ENCODE data around the gene AKT3.
"Not testable (repeated sequence)": the region's sequence is repeated elsewhere in the genome, so short reads cannot be mapped to it uniquely, and the experiment has no call there.

The AKT3 gene

DNA sequence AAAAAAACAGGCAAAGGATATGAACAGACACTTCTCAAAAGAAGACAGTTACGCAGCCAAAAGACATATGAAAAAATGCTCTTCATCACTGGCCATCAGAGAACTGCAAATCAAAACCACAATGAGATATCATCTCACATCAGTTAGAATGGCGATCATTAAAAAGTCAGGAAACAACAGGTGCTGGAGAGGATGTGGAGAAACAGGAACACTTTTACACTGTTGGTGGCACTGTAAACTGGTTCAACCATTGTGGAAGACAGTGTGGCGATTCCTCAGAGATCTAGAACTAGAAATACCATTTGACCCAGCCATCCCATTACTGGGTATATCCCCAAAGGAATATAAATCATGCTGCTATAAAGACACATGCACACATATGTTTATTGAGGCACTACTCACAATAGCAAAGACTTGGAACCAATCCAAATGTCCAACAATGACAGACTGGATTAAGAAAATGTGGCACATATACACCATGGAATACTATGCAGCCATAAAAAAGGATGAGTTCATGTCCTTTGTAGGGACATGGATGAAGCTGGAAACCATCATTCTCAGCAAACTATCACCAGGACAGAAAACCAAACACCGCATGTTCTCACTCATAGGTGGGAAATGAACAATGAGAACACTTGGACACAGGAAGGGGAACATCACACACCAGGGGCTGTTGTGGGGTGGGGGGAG, 77.5 kb downstream of the AKT3 start:
- DNase-seq: not testable (repeated sequence)

DNA sequence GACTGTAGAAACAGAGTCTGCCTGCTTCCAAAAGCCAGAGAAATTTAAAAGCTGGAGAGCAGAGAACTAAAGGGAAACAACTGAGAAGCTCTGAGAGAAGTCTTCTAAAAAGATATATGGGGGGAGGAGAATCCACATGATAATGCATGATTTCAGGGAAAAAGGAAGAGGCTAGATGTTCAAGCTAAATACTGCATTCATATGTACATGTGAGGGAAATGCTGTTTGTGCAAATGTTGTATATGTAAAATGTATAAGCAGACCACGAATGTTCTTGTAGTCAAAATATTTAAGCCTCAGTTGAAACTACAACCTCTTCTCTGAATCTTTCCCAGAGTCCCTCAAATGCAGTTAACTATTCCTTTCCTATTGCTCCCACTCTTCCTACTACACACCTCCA, 79.2 kb downstream of the AKT3 start:
- DNase-seq: no peak

DNA sequence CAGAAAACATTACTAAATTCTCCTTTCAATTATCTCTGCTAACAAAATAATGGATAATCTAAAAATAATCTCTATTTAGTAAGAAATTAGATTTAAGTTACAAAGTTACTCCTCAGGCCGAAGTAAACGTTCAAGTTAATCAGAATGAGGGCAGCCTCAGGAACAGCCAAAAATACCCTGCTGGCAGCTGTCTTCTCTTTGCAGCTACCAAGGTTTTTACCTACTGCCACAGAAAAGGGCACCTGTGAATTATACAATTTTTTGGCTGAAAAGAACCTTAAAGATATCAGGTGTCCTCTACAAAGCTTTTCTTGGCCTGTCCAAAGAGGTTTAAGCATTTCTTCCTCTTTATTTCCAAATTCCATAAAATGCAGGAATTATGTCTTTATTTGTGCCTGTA, 84.4 kb downstream of the AKT3 start:
- DNase-seq: peak; percentile 20

DNA sequence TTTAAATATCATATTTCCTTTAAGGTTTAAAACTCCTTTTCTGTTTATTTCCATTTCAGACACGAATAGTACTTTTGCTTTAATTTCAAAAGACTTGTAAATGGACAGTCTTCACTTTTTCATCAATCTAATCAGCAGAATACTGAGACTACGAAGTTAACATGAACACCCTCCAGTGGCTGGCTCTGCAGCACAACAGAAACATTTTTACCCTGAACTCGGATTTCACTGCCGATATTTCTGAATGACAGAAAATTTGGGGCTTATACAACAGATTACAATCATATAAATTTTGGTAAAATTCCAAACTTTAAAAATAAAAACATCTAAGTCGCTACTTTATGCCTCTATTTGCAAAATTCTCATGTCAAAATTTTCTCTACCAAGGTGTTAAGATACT, 86.2 kb downstream of the AKT3 start:
- DNase-seq: peak; percentile 55

DNA sequence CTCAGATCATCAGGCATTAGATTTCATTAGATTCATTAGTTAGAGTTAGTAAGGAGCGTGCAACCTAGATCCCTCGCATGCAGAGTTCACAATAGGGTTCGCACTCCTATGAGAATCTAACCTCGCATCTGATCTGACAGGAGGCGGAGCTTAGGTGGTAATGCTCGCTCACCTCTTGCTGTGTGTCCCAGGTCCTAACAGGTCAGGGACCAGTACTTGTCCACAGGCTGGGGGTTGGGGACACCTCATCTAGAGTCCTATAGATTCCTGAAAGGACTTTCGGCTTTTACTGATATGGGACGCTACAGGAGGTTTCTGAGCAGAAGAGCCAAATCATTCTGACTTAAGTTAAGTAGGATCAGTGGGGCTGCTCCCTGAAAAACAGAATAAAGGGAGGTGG, 91.4 kb downstream of the AKT3 start:
- DNase-seq: no peak

DNA sequence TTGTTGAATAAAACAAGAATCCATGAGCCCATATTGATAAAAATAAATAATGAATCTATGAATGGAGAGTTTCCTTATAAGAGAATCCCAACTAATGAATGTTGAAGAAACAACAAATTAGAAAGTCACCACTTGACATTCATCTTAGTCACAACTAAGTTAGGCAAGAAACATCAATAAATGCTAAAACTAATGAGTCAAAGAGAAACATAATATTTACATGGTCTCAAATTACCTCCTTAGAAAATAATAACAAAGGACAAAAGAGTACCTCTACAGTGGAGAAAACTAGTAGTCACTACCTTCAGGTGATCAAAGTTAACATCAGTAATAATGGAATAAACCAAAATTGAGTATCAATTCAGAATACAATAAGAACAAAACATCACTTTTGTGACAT, 93.5 kb downstream of the AKT3 start:
- DNase-seq: no peak

DNA sequence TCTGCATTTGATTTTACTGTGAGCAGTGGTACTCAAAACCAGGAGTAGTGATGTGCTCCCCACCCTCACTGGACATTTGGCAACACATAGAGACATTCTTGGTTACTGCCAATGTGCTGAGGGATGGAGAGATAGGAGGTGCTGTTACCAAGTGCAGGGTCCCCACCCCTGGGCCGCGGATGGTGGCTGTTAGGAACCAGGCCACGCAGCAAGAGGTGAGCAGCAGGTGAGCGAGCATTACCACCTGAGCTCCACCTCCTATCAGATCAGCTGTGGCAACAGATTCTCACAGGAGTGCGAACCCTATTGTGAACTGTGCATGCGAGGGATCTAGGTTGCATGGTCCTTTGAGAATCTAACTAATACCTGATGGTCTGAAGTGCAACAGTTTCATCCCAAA, 95.7 kb downstream of the AKT3 start:
- DNase-seq: no peak

DNA sequence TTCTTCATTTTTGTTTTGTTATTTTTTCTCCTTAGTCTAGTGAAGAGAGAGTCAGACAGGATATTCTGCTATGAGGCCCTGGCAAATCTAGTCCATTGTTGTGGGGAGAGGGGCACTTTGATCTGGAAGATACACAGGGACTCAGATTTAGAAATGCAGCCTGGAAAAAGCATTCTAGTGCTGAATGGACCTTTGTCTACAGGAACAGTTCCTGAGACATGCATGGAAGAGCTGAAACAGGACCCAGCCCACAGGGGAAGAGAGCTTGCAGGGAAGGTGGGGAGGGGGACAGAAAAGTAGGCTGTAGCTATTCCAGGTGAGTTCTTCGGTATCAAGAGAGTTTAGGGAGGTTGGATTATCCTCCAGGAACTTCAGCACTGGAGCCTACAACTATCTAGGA, 98.5 kb downstream of the AKT3 start:
- no peak for DNase-seq

DNA sequence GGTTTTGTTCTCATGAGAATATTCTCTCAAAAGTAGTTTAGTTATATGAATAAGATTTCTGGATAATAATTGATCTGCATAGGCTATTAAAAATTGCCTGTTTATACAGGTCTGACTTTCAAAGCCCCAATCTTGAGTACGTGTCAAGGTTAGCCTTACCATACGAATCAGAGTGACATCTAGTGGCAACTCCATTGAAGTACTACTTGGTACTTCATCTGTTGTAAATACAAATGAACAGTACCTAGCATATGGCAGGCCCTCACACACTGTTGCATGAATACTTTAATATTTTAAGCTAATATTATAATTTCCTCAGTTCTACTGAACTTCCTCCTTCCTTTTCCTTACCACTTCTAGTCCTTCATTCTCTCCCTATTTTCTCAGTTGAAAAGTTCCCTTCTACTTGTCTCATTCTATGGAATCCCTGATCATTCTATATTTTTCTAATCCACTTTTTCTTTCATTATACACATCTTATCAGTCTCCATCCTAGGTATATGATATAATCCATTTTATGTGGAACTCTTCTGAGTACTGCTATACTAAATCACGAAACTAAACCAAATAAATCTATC, 101.2 kb downstream of the AKT3 start:
- DNase-seq: peak; percentile 92

DNA sequence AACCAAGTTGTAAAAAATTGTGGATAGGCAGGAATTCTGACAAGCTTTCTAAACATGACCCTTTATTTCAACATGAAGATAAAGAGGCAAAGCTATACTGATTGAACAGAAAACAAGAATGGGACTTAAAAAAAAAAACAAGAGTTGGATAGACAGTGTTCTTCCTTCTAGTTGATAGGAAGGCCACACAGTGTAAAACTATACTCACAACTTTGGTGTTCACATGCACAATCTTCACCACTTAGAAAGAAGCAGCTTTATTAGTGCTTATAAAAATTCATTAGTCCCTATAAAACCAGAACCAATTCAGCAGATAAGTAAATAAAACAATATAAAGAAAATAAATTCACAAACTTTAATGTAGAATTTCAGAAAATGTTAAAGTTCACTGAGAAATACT, 101.8 kb downstream of the AKT3 start:
- no peak for DNase-seq

DNA sequence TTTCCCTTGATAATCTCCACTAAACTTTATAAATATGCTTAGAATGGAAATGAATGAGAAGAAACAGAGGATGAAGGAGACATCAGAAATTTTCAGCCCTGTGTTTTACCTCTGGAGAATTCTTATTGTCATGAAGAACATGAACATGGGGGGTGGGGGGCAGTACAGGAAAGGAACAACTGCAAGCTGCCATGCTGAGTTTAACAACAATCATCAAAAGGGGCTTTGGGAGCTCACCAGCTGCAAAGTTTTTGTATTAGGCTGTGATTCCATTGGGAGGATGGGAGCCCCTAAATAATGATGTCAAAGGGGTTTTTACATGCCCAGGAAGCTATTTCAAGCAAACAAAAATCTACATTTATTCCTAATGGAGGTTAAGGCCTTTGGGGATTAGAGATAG, 103.3 kb downstream of the AKT3 start:
- DNase-seq: no peak

DNA sequence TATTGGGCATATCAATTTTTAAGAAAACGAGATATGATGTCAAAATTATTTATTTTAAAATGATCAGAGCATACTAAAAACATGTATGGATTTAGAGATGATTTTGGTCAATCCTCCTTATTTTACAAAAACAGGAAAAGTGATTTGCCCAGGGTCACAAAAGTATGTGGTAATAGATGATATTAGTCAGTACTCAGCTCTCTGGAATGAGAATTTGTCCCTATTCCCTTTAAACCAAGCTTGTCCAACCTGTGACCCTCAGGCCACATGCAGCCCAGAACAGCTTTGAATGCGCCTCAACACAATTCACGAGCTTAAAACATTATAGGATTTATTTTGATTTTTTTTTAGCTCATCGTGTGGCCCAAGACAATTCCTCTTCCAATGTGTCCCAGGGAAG, 104.7 kb downstream of the AKT3 start:
- DNase-seq: no peak

DNA sequence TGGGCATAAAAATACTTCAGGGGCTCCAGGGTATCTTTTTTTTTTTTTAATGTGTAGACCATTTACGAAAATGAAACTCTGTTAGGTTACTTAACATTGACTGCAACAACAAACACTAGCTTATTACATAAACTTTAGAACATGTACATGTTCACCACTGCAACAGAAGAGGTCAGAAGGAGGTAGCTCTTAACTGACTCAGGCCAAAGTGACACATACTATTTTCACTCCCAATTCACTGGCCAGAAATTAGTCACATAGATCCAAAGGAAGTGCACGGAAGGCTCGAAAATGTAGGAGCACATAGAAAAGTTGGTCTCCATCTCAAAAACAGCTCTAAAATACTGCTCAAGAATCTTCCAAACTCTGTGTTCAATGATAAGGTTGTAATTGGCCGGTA, 107.2 kb downstream of the AKT3 start:
- no peak for DNase-seq

DNA sequence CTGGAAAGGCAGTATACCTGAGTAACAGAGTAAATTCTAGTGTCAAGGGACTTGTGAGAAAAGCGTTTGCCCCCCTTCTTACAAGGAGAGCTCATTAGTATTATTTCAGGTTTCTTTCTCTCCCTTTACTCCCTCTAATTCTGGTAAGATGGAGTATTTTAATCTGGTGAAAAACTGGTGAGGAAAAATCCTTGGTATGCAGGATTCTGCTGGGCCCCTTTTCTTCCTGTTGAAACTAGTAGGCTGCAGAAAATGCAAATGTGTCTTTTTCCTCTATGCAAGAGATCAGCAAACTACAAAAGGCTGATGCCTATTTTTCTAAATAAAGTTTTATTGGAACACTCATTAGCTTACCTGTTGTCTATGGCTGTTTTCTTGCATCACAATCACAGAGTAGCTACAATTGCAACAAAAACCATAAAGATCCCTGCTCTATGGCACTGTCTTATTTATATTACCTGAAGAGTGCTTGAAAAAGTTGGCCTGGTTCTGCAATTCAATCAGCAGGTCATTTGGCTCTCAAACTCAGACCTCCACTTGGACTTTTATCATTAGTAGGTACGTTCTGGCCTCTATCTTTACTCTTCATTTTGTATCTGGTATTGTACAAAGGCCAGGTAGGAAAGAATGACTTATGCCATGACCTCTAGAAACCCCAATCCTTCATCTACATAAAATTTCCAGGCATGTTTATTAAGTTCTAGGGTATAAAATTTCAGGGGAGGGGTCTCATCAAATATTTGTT, 109.6 kb downstream of the AKT3 start:
- DNase-seq: no peak

DNA sequence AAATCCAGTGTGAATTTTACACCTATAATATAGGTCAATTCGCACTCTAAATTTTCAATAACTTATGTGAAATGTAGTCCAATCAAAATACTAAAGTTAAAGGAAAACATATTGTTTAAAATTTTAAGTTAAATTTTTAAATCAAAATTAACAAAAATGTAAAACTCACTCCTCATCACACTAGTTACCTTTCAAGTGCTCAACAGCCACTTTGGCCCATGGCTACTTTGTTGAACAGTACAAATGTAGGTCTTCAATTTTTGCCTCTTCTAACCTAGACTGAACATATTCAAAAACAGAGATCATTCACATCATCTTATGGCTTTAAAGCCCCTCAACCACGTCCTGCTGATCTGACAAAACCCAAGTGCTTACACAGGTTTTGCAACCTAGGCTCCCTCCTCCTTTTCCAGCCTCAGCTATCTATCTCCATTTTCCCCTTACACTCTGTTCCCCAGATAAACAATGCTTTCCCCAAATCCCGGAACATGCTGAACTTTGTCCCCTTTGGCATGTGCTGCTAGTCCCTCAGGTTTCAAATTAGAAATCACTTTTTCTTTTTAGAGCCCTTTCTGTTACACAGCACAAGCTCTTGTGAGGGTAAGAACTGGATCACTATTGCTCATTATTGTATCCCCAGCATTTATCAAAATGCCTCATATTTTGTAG, 110.6 kb downstream of the AKT3 start:
- DNase-seq: no peak

DNA sequence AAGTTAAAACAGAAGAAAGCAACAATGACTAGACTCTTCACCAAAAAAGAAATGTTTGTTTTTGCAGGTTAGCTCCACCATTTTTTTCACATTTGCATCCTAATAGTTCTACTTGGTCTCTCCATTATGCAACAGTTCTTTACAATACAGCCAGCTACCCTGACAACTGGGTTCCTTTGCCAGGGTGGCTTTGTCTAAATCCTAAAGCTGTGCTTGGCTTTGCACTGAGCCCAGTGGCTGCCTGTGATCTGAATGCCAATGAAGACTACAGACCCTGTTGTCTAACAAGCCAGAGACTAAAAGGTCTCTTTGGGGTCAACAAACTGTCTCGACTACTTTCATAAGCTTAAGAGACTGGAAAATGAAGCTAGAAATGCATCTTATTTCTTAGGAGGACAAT, 112.0 kb downstream of the AKT3 start:
- no peak for DNase-seq

DNA sequence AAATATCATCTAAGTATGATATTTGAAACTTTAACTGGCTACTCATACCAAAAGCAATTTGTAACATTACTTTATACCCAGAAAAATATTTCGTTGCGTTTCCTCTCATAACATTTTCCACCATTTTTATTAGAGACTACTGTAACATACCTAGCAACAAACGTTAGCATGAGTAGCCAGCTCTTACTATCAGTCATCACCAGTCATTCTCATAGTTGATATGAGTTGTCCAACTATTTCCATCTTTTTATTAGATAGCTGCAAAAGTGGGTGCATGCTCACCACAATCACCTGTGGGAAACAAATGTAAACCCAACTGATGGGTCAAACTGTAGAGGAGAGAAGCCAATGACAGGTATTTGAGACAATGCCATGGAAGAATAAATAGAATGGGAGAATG, 114.6 kb downstream of the AKT3 start:
- no peak for DNase-seq

DNA sequence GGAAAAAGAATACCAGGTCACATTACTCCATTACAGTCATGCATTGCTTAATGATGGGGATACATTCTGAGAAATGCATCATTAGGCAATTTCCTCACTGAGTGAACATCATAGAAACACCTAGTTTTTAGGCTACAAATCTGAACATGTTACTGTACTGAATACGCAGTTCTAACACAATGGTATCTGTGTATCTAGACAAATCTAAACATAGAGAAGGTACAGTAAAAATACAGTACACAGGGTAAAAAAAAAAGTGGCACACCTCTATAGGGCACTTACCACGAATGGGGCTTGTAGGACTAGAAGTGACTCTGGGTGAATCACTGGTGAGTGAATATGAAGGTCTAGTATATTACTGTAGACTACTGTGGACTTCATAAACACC, 115.7 kb downstream of the AKT3 start:
- peak; percentile 64 for DNase-seq

DNA sequence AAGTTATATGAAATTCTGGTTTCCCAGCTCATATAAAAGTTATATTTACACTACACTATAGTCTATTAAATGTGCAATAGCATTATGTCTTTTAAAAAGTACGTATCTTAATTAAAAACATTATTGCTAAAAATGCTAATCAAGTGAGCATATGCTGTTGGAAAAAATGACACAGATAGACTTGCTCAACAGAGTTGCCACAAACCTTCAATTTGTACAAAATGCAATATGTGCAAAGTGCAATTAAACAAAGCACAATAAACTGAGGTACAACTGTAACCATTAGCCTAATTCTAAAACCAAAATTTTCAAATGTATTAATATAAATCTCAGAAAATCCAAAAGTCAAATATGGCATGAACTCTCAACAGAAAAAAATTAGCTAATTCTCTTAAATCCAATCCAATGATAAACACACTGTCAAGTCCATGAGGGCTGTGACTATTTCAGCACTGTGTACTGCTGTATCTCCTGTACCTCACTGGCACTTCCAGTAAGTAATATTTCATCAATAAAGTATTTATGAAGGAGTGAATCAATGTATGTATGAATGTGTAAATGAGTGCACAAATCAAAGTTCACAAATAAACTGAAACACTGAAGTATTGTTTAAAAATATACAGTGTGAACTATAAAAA, 116.3 kb downstream of the AKT3 start:
- no peak for DNase-seq

DNA sequence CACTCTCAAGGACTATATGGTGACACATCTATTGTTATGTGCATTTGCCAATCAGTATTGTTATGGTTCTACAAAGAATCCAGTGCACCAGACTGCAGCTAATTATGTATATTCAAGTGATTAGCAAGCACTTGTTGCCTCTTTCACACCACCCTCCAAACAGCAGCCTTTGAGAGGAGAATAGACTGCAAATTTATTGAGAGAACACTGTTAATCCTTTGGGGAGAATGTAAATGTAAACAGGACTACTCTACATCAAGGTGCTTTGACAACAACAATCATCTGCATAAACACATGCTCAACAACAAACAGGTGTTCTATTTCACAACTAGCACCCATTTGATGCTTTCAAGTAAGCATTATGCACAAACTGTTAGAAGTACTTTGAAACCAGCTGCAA, 117.4 kb downstream of the AKT3 start:
- peak; percentile 17 for DNase-seq

DNA sequence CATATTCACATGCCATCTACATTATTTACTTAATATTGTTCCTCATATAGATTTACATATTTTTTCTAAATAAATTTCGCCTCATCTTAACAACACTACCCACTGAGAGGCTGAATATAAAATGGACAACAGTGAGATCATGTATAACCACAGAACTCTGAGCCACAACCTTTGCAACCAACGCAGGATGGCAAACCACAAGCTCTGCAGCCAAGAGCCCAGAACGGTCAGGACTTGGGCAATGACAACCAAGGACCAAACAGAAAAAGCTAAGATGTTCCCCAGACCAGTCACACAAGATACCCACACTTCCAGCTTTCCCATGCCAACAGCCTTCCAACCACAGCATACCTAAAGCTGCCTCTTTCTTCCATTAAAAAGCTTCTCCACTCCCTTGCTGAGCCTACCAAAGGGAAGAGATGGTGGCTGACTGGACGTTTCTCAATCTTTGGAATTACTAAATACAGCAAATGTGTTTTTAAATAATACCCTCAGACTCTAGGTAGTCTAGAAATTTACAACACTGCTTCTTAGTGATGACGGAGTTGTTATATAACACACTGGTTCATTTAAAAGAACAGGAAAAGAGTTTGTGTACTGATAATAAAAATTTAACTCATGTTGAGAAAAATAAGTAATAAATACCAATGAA, 117.9 kb downstream of the AKT3 start:
- DNase-seq: no peak

DNA sequence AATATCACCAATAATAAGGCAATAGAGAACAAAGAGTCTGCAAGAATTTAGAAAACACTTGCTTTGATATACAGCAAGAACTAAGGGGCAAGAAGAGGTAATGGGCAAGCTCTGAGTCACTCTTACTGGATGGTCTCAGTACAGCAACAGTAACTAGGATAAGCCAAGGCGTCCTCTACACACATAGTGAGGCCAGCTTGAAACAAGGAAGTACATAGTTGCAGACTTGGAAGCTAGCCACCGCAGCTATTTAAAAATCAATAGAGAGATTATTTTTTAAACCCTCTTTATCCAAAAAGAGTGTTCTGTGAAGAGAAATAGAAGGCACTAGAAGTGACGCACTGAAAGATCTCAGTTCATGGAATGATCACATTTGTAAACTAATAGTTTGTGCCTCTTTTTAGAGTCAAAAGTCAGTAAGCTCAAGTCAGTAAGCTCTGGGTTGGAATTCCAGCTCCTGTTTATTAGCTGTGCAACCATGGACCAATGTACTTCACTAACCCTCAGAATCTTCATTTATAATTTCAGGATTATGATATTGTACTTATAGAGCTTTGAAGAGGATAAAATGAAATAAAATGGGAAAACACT, 118.6 kb downstream of the AKT3 start:
- no peak for DNase-seq
